Upper lobe of left lung (tissue), 6 donors: ENCODE results near the gene RAB36. TPM values are rescaled to one million over a fixed set of nuclear protein-coding genes. Genes with fewer than 3 reads are reported as not detected.
A peak's percentile ranks its signal among the peaks of the same experiment; 100 is the strongest.

Source experiments
- ATAC-seq, 2 donors: fragments of 200-7000 bp; cut with Tn5 transposase; one replicate each; pipeline ENCODE4 v1.9.1; 2022; ENCODE audit warnings: mild to moderate bottlenecking in 2 of 2, moderate library complexity in 2 of 2; ENCODE audit not compliant: low FRiP score in 2 of 2
- DNase-seq, 2 donors: peaks; one replicate each; pipeline ENCODE4 v3.0.0-alpha.2; 2019 to 2020
- H3K27ac ChIP-seq, 4 donors: fragments of 200-600 bp; sonication (generic); one replicate each; pipeline ENCODE4 v1.5.1; 2016 to 2019
- H3K27me3 ChIP-seq, 4 donors: fragments of 200-600 bp; sonication (generic); one replicate each; pipeline ENCODE4 v1.5.1; 2017 to 2019
- H3K36me3 ChIP-seq, 4 donors: fragments of 200-600 bp; sonication (generic); one replicate each; pipeline ENCODE4 v1.5.1; 2016 to 2019
- H3K4me1 ChIP-seq, 4 donors: fragments of 200-600 bp; sonication (generic); one replicate each; pipeline ENCODE4 v1.5.1; 2018 to 2019
- H3K4me3 ChIP-seq, 4 donors: fragments of 200-600 bp; sonication (generic); one replicate each; pipeline ENCODE4 v1.5.1; 2017 to 2019; ENCODE audit warnings: mild to moderate bottlenecking in 2 of 4, moderate library complexity in 1 of 4
- H3K9me3 ChIP-seq, 4 donors: fragments of 200-600 bp; sonication (generic); one replicate each; pipeline ENCODE4 v1.5.1; 2018 to 2019
- EP300 ChIP-seq, 4 donors: sonication (generic); formaldehyde crosslinking; IDR thresholded peaks; one replicate each; pipeline ENCODE4 v1.5.1; 2017; ENCODE audit warnings: antibody characterized with exemption in 4 of 4, control low read depth in 2 of 4
- POLR2A ChIP-seq, 4 donors: fragments of 450-650 bp; IDR thresholded peaks; one replicate each; pipeline ENCODE4 v1.5.1; 2016 to 2017; ENCODE audit warnings: antibody characterized with exemption in 4 of 4, mild to moderate bottlenecking in 2 of 4
- POLR2AphosphoS5 ChIP-seq, 2 donors: sonication (generic); formaldehyde crosslinking; IDR thresholded peaks; one replicate each; pipeline ENCODE4 v1.5.1; 2017; ENCODE audit warnings: antibody characterized with exemption in 2 of 2
- WGBS, 2 donors: methylation state at CpG; one replicate each; pipeline ENCODE4 v1.1.5; 2017 to 2018; 5-methylcytosine and 5-hydroxymethylcytosine counted together
- total RNA-seq, 6 donors: library from RNA; depleted of rRNA in 4 of 6; stranded (reverse); fragments of >200 nt in 4 of 6; gene quantifications; one replicate each; pipeline versions ENCODE4 v1.1.0 to v1.2.1, GENCODE V29; 2016 to 2021
- TF ChIP-seq, protein P1 (sequence below), 6 experiments: fragments of 450-650 bp in 4 of 6; fragments of 200-600 bp in 2 of 6; sonication (generic) in 2 of 6; IDR thresholded peaks; one replicate each; pipeline ENCODE4 v1.5.1; 2016 to 2019; ENCODE audit warnings: antibody characterized with exemption in 6 of 6
- donor health status: DM: no; HTN: no; CAD: no; lungs with moderate emphysema.
- donor health status: DM: no; HTN: yes; CAD: no; lungs with severe emphysema.

Gene RAB36
- total RNA-seq, 6 donors from 2014 or later: 2.6 to 17.5 (median 8.4) TPM

GRCh38 chr22:23098718-23099530 is 46.4 kb upstream of the RAB36 start:
- peaks cover 10 to 24% (median 11%) of the 10 kb centered on the region in 4 donors for H3K4me1 ChIP-seq
- H3K27me3 ChIP-seq: no peaks in the 10 kb centered on the region
- WGBS, 2 donors: 30 to 54% methylated on average over 15 to 28 of the region's 28 CpGs
- H3K36me3 ChIP-seq: no peaks in the 10 kb centered on the region
- no peak overlapping the region for H3K4me3 ChIP-seq
- DNase-seq (peak in 1 of 2 donors; percentile 79), ATAC-seq (no peak)
- H3K27ac ChIP-seq: peak overlapping the region in 2 of 4 donors; percentile 15 to 59
- no peaks in the 10 kb centered on the region for H3K9me3 ChIP-seq
- no peak for TF ChIP-seq POLR2AphosphoS5 (IDR thresholded peaks at IDR 0.05)
- TF ChIP-seq POLR2A (IDR thresholded peaks at IDR 0.05): no peak
- TF ChIP-seq EP300 (IDR thresholded peaks at IDR 0.05): no peak
- TF ChIP-seq, protein P1, sequence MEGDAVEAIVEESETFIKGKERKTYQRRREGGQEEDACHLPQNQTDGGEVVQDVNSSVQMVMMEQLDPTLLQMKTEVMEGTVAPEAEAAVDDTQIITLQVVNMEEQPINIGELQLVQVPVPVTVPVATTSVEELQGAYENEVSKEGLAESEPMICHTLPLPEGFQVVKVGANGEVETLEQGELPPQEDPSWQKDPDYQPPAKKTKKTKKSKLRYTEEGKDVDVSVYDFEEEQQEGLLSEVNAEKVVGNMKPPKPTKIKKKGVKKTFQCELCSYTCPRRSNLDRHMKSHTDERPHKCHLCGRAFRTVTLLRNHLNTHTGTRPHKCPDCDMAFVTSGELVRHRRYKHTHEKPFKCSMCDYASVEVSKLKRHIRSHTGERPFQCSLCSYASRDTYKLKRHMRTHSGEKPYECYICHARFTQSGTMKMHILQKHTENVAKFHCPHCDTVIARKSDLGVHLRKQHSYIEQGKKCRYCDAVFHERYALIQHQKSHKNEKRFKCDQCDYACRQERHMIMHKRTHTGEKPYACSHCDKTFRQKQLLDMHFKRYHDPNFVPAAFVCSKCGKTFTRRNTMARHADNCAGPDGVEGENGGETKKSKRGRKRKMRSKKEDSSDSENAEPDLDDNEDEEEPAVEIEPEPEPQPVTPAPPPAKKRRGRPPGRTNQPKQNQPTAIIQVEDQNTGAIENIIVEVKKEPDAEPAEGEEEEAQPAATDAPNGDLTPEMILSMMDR (IDR thresholded peaks at IDR 0.05): no peak

DNA sequence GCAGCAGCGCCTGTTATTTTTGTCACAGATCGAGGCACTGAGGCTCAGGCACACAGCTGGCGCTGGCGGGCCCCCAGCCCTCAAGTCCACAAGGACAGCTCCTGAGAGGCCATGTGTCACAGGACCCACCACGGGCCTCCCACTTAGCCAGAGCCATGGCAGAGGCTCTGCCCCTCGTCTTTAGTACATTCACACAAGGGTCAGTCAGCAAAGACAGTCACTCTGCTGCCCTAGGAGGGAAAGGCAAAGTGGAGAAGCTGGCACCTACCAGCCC is 45.8 kb upstream of the RAB36 start:
- no peak overlapping the region for H3K4me3 ChIP-seq
- DNase-seq (peak in 1 of 2 donors; percentile 66), ATAC-seq (no peak)

GRCh38 chr22:23100124-23100801 is 45.0 kb upstream of the RAB36 start:
- peaks cover 10 to 24% (median 11%) of the 10 kb centered on the region in 4 donors for H3K4me1 ChIP-seq
- no peaks in the 10 kb centered on the region for H3K9me3 ChIP-seq
- H3K4me3 ChIP-seq: no peak overlapping the region
- no peak overlapping the region for H3K27ac ChIP-seq
- DNase-seq: no peak
- no peaks in the 10 kb centered on the region for H3K27me3 ChIP-seq
- H3K36me3 ChIP-seq: no peaks in the 10 kb centered on the region
- TF ChIP-seq EP300 (IDR thresholded peaks at IDR 0.05) (no peak), POLR2A (IDR thresholded peaks at IDR 0.05) (no peak), POLR2AphosphoS5 (IDR thresholded peaks at IDR 0.05) (no peak)
- TF ChIP-seq, protein P1 (IDR thresholded peaks at IDR 0.05): no peak
- no peak for ATAC-seq
- WGBS, 2 donors: 91% methylated on average over 7 of the region's 7 CpGs; no CpG with 5 or more reads in 1 of the 2 donors

More for the DNA sequence above, 45.8 kb upstream of the RAB36 start:
- H3K27ac ChIP-seq: peak overlapping the region in 1 of 4 donors; percentile 59
- H3K9me3 ChIP-seq: no peaks in the 10 kb centered on the region
- peaks cover 10 to 24% (median 11%) of the 10 kb centered on the region in 4 donors for H3K4me1 ChIP-seq
- TF ChIP-seq EP300 (IDR thresholded peaks at IDR 0.05) (no peak), POLR2AphosphoS5 (IDR thresholded peaks at IDR 0.05) (no peak)
- TF ChIP-seq, protein P1 (IDR thresholded peaks at IDR 0.05): no peak
- no peaks in the 10 kb centered on the region for H3K36me3 ChIP-seq
- H3K27me3 ChIP-seq: no peaks in the 10 kb centered on the region
- 92 to 94% methylated on average over 6 of the region's 6 CpGs for WGBS, 2 donors

DNA sequence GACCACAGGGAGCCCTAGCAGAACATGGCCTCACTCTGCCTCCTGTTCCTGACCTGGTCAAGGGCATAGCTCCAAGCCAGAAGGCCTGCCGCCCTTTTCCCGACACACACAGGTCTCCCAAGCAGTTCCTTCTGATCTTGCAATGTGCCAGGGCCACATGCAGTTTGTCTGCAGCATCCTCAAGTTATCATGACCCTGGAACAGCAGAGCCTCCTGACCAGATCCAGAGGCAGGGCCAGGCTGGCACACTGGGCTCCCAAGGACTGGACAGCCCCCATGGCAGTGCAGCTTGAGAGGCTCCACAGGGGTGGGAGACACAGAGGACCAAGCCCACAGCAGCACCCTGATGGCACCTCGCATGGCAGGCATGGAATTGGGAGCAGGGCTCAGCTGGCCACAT is 43.8 kb upstream of the RAB36 start:
- DNase-seq (no peak), ATAC-seq (no peak)
- no peaks in the 10 kb centered on the region for H3K36me3 ChIP-seq
- WGBS, 2 donors: 100% methylated on average over 1 to 2 of the region's 3 CpGs
- H3K27ac ChIP-seq: no peak overlapping the region
- no peaks in the 10 kb centered on the region for H3K9me3 ChIP-seq
- TF ChIP-seq POLR2AphosphoS5 (IDR thresholded peaks at IDR 0.05): no peak
- no peak for TF ChIP-seq EP300 (IDR thresholded peaks at IDR 0.05)
- TF ChIP-seq POLR2A (IDR thresholded peaks at IDR 0.05): no peak
- TF ChIP-seq, protein P1 (IDR thresholded peaks at IDR 0.05): no peak
- no peak overlapping the region for H3K4me3 ChIP-seq
- no peaks in the 10 kb centered on the region for H3K27me3 ChIP-seq
- H3K4me1 ChIP-seq: peaks cover 10 to 24% (median 11%) of the 10 kb centered on the region in 4 donors
